AG08395 (cell line): ENCODE measurements around the gene C12orf54.
"Not testable (repeated sequence)": the region's sequence is repeated elsewhere in the genome, so short reads cannot be mapped to it uniquely, and the experiment has no call there.

Experiments used
- DNase-seq: peaks from one replicate; pipeline ENCODE4 v3.0.0; 2012; ENCODE audit warnings: mixed read lengths, low spot score

Gene C12orf54

DNA sequence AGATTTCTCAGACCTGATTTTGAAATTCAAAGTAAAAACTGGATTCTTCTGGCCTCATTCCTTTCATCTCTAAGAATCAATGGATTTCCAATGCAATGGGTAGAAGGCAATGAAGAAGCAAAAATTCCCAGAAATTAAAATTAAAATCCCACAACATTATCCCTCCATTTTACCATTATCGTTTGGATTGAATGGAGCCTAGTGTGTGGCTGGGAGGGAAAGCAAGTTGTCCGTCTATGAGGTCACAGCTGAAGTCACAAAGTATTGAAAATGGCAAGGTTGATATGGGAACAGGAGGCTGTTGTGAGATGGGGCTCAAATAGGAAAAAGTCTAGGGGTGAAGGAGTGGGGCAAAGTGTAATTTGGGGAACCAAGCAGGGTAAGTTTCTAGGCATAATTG lies at the start of gene C12orf54:
Gene C12orf54 (plus strand): TSS at position 301 of the 400 bp plus-strand sequence. CDS start 799 bp downstream, outside the sequence.
- no peak for DNase-seq

DNA sequence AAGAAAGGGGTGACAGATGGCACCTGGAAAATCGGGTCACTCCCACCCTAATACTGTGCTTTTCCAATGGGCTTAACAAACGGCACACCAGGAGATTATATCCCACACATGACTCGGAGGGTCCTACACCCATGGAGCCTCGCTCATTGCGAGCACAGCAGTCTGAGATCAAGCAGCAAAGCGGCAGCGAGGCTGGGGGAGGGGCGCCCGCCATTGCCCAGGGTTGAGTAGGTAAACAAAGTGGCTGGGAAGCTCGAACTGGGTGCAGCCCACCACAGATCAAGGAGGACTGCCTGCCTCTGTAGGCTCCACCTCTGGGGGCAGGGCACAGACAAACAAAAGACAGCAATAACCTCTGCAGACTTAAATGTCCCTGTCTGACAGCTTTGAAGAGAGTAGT lies 48.3 kb upstream of the C12orf54 start:
- DNase-seq: not testable (repeated sequence)

DNA sequence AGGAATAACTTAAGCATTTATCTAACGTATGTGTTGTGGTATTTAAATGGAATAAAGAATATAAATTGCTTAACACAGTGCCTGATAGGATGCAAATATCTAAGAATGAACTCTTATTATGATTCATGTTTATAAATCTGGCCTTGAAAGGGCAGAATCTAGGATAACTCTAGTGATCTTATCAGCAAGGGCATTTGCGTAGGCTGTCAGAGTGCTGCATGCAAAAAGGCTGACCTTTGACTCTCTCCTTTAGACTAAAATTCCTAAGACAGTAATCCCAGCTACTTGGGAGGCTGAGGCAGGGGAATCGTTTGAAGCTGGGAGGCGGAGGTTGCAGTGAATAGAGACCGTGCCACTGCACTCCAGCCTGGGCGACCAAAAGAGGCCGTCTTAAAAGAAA lies 41.2 kb upstream of the C12orf54 start:
- no peak for DNase-seq

DNA sequence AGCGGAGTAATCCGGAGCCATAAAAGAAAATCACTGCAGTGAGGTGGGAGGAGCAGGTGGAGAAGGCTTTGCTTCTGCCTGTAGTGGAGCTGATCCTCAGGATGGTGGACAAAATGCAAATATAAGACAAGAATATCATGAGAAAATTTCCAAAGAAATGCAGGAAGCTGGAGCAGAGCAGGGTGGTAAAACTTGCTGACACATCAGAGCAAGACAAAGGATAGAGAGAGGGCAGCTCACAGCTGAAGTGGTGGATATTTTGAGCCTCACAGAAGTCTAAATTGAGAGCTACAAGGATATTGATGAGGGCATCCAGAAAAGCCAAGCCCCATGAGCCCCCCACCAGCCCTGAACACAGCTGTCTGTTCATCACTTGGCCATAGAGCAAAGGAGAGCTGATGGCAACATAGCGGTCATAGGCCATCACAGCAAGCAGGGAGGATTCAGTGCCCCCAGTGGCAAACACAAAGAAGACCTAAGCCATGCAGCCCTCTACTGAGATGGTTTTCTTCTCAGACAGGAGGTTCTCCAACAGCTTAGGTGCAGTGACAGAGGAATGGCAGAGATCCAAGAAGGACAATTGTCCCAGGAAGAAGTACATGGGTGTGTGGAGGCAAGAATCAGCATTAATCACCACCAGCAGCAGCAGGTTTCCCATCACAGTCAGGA lies 40.0 kb upstream of the C12orf54 start:
- no peak for DNase-seq

DNA sequence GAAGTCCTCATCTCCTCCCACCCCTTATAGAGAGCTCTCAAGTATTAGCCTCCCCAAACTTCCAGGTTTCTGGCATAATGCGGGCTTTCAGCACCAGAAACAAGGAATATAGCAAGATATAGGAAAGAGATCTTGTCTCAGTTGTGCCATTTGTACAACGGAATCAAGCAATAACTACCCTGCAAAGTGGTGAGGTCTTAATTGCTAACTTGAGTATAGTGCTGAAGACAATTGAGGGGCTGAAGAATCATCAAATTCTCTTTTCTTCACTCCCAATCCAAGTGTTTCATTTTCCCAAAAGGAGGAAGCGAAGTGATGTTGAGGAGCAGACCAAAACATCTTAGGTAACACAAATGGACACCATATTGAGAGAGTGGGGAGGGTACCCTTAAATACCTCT lies 36.8 kb upstream of the C12orf54 start:
- no peak for DNase-seq

DNA sequence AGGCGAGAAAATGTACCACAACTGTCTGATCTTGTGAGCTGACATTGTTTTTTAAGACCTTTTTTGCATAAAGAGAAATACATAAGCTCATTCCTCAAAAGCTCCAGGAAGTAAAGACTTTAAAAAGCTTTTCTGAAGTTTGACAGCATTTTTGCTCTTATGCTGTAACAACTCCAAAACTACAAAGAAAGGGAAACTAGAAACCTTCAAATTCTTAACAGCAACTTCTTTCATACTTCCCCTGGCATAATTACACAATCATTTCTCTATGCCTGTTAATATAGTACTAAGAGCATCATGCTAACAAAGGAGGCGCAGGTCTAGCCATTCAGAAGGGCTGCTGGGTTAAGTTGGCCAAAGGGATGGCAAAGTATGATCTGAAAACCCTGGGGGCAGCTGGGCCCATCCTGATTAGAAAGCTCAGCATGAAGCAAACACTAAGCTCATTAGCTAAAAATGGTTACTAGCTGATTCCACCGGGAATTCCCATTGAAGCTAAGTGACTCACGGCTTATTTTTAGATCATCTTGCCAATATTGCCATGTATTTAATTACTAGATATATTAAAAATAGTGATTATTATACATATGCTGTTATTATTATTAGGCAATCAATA lies 36.0 kb upstream of the C12orf54 start:
- DNase-seq: no peak

DNA sequence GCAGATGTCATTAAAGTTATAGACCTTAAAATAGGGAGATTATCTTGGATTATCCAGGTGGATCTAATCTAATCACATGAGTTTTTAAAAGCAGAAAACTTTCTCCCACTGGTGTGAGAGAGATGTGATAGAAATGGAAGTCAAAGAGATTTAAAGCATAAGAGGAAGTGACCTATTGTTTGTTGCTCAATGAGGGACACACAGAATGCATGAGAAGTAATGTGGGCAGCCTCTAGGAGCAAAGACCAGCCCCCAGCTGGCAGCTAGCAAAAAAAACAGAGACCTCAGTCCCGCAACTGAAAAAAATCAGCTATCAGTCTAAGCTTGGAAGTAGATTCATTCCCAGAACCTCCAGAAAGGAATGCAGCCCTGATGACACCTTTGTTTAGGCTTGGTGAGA lies 34.5 kb upstream of the C12orf54 start:
- no peak for DNase-seq

DNA sequence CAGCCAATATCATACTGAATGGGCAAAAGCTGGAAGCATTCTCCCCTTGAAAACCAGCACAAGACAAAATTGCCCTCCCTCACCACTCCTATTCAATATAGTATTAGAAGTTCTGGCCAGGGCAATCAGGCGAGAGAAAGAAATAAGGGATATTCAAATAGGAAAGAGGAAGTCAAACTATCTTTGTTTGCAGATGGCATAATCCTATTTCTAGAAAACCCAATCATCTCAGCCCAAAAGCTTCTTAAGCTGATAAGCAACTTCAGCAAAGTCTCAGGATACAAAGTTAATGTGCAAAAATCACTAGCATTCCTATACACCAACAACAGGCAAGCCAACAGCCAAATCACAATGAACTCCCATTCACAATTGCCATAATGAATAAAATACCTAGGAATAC lies 30.9 kb upstream of the C12orf54 start:
- no peak for DNase-seq

DNA sequence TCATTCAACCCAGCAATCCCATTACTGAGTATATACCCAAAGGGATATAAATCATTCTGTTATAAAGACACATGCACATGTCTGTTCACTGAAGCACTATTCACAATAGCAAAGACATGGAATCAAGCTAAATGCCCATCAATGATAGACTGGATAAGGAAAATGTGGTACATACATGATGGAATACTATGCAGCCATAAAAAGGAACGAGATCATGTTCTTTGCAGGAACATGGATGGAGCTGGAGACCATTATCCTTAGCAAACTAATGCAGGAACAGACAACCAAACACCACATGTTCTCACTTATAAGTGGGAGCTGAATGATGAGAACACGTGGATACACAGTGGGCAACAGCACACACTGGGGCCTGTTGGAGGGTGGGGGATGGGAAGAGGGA lies 29.3 kb upstream of the C12orf54 start:
- DNase-seq: not testable (repeated sequence)

DNA sequence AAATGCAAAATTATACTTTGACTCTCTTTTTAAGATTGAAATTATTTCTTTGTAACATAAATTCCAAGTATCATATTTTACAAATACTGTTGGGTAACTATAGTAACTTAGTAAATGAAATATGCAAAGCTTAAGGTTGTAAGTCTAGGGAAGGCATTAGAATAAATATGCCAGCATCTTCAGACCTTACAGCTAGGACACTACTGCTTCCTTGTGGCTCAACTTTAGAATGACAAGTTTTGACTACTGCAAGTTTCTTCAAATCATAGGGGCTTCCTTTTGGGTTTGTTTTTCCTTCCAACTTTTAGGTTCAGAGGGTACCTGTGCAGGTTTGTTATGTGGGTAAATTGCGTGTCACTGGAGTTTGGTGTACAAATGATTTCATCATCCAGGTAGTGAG lies 27.6 kb upstream of the C12orf54 start:
- peak; percentile 40 for DNase-seq

DNA sequence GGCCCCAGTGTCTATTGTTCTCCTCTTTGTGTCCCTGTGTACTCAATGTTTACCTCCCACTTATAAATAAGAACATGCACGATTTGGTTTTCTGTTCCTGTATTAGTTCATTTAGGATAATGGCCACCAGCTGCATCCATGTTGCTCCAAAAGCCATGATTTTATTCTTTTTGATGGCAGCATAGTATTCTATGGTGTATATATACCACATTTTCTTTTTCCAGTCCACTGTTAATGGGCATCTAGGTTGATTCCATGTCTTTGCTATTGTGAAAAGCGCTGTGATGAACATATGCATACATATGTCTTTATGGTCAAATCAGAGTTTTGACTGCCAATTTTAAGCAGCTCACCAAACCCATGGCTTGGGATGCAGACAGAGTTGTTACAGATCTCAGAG lies 27.2 kb upstream of the C12orf54 start:
- DNase-seq: no peak

DNA sequence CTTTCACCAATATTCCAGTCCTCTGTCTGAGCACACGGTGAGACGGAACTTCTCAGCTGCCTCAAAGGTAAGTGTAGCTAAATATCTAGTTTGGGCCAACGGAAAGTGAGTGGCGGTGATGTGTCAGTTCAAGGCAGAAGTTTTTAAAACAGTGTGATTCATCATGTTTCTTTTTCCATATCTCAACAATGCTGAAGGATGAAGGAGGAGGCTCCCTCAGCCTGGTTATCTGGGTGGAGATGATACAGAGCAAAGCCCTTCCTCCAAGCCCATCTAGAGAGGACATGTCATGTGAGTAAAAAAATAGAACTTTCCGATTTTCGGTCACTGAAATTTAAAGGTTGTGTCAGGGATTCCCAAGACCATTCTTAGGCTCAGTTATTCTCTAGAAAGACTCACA lies 23.0 kb upstream of the C12orf54 start:
- no peak for DNase-seq

DNA sequence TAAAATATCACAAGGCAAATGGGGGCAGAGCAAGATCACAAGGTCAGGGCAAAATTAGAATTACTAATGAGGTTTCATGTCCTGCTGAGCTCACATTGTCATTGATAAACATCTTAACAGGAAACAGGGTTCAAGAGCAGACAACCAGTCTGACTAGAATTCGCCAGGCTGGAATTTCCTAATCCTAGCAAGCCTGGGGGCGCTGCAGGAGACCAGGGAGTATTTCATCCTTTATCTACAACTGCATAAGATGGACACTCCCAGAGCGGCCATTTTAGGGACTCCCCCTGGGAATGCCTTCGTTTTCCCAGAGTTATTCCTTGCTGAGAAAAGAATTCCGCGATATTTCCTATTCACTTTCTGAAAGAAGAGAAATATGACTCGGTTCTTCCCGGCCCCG lies 13.3 kb upstream of the C12orf54 start:
- not testable (repeated sequence) for DNase-seq

DNA sequence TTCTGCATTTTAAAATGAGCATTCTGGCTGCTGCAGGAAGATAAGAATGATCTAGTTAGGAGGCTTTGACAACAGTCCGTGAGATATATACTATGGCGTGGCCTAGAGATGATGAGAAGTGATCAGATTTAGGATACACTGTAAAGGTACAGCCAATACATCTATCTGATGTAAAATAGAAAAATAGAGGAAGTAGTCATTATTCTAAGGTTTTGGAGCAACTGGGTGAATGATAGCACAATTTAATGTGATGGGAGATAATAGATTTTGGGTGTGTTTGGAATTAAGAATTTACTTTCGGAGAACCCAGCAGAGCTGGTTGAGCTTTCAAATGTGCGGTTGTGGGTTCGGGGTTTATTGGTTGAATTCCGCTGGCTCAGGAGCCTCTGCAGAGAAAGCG lies 10.0 kb upstream of the C12orf54 start, which contains the start of gene ANP32D:
Gene ANP32D (plus strand): TSS at position 301 of the 400 bp plus-strand sequence. CDS start 106 bp downstream, outside the sequence.
- no peak for DNase-seq

DNA sequence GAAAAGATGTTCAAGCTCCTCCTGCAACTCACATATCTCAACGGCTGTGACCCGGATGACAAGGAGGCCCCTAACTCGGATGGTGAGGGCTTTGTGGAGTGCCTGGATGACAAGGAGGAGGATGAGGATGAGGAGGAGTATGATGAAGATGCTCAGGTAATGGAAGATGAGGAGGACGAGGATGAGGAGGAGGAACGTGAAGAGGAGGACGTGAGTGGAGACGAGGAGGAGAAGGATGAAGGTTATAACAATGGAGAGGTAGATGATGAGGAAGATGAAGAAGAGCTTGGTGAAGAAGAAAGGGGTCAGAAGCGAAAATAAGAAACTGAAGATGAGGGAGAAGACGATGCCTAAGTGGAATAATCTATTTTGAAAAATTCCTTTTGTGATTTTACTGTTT lies 9.2 kb upstream of the C12orf54 start:
- DNase-seq: no peak

DNA sequence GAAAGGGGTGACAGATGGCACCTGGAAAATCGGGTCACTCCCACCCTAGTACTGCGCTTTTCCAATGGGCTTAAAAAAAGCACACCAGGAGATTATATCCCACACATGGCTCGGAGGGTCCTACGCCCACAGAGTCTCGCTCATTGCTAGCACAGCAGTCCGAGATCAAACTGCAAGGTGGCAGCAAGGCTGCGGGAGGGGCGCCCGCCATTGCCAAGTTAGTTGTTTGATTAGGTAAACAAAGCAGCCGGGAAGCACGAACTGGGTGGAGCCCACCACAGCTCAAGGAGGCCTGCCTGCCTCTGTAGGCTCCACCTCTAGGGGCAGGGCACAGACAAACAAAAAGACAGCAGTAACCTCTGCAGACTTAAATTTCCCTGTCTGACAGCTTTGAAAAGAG lies 7.8 kb upstream of the C12orf54 start:
- DNase-seq: not testable (repeated sequence)

DNA sequence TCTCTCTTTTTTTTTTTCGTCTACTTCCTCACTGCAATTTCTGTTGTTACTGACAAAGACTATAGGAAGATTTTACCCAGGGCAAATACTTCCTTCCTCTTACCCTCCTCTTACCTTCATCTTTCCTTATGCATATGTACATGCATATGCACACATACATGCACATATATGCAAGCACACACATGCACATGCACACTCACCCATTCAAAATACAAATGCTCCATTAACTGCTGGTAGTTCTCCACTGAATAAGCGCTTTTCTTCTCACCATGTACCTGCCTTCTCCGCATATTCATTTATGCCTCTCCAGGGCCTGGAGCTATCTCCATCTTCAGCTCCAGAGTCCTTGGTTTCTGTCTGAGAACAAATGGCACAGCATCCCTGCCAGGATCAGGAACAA lies 632 bp downstream of the C12orf54 start:
- no peak for DNase-seq

DNA sequence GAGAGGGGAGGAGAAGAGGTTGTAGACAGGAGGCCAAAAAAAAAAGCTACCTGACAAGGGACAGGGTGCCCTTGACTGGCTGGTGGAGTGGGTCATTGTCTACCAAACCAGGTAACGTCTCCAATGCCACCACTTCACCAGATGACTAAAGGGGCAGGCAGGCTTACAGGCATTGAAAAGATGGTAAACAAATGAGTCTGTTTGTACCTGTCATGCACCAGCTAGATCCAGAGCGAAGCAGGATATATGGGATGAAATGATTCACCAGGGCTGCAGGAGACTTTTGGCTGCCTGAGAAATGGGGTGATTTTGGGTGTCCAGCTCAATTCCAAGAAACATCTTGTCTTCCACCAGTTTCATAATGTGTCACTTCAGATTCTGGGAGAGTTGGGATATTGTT lies 4.0 kb downstream of the C12orf54 start:
- no peak for DNase-seq

DNA sequence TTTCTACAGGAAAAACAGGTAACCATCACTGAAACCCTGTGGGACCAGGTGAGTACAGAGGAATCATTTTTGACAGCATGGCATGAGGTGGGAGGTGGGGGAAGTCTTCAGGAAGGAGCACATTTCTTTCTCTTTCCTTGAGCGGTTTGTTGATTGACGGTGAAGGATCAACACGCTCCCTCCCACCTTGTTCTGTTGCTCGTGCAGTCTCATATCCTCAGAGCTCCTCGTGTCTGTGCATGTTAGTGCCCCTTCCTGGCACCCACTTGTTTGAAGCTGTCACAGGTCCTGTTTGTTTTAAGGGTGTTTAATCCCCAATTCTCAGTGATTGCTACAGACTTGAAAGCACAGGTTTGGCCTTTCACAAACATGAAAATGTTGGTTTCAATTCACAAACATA lies 4.4 kb downstream of the C12orf54 start:
- DNase-seq: no peak

DNA sequence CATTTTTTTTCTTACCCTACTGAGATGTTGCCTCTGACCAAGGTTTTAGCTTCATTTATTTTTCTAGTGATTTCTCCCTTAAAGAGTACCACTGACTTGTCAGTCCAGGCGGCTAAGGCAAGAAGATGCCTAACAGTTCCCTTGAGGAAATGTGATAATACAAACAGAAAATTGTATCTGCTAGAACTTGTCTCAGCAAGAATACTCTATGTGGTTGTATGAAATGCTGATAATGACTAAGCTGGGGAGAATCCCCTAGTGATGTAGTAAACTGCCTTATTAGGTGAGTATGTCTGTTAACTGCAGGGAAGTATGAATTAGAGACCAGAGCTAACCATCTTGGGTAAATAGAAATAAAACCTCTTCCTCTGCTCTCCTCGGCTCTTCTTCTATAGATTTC lies 6.7 kb downstream of the C12orf54 start:
- peak; percentile 18 for DNase-seq

DNA sequence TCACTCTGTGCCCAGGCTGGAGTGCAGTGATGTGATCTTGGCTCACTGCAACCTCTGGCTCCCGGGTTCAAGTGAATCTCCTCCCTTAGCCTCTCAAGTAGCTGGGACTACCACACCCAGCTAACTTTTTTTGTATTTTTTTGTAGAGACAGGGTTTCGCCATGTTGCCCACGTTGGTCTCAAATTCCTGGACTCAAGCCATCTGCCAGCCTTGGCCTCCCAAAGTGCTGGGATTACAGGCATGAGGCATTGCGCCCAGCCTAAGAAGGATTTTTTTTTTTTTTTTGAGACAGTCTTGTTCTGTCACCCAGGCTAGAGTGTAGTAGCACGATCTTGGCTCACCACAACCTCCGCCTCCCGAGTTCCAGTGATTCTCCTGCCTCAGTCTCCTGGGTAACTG lies 7.2 kb downstream of the C12orf54 start:
- DNase-seq: not testable (repeated sequence)

DNA sequence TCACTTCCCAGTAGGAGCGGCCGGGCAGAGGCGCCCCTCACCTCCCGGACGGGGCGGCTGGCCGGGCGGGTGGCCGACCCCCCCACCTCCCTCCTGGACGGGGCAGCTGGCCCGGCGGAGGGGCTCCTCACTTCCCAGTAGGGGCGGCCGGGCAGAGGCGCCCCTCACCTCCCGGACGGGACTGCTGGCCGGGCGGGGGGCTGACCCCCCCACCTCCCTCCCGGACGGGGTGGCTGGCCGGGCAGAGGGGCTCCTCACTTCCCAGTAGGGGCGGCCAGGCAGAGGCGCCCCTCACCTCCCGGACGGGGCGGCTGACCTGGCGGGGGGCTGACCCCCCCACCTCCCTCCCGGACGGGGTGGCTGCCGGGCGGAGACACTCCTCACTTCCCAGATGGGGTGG lies 18.0 kb downstream of the C12orf54 start:
- DNase-seq: not testable (repeated sequence)

DNA sequence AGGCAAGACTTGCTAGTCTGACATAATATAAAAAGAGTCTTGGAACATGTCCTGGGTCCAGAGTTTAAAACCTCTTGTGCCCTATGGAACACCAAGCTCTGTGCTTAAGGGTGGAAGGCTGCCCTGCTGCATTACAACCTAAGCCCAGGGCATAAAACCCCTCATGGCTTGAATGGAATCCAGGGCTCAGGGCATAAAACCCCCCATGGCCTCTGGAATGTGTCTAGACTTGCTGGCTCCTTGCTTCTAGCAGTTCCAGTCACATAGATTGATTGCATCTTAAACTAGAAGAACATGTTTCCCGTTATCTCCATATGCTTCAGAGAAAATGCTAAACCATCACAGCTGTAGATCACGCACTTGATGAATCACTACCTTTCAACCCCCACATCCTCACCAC lies 24.5 kb downstream of the C12orf54 start:
- DNase-seq: not testable (repeated sequence)

DNA sequence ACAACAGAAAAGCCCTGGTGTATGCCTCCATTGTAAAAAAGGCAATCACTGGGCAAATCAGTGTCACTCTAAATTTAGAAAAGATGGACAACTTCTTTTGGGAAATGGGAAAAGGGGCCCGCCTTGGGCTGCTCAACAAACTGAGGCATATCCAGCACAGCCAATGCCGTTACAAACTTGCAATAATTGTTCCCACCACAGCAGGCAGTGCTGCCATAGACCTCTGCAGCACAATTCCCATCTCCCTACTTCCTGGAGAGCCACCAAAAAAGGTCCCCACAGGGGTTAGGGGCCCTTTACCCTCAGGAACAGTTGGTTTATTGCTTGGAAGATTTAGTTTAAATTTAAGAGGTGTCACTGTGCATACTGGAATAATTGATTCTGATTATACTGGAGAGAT lies 26.7 kb downstream of the C12orf54 start:
- no peak for DNase-seq
